ENCODE measurements around the gene ACOXL. TPM values are rescaled to one million over a fixed set of nuclear protein-coding genes. Genes with fewer than 3 reads are reported as not detected.

ACOXL gene
- total RNA-seq, 4 donors from 2014 or later, result 1.2 to 10.6 (median 2.1) TPM

DNA sequence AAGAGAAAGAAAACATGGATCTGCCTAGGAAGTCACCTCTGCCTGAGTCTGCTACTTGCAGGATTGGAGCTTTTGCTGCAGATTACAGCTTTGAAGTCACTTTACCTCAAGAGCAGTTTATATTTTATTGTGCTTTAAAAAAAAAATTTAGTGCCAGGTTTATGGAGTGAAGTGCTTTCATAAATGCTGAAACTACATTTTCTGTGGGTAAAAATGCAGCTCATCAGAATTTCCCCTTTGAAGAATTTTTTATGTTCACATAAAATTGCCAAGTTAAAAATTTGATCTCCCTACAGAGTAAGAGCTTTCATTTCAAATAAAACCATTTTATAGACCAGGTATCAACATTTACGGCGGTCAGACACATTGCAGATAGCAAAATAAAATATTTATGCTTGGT, 413.6 kb downstream of the ACOXL start:
- Histone ChIP-seq H3K4me1 (peaks cover 27 to 42% of the 10 kb centered on the region in 2 donors), H3K27me3 (no peaks in the 10 kb centered on the region), H3K27ac (no peak overlapping the region), H3K9me3 (no peaks in the 10 kb centered on the region), H3K4me3 (replicated peaks in 1 of 3) (no peak overlapping the region), H3K36me3 (no peaks in the 10 kb centered on the region)
- intact Hi-C loops (cut with DNase I), result no loop called here
- TF ChIP-seq, protein P1, sequence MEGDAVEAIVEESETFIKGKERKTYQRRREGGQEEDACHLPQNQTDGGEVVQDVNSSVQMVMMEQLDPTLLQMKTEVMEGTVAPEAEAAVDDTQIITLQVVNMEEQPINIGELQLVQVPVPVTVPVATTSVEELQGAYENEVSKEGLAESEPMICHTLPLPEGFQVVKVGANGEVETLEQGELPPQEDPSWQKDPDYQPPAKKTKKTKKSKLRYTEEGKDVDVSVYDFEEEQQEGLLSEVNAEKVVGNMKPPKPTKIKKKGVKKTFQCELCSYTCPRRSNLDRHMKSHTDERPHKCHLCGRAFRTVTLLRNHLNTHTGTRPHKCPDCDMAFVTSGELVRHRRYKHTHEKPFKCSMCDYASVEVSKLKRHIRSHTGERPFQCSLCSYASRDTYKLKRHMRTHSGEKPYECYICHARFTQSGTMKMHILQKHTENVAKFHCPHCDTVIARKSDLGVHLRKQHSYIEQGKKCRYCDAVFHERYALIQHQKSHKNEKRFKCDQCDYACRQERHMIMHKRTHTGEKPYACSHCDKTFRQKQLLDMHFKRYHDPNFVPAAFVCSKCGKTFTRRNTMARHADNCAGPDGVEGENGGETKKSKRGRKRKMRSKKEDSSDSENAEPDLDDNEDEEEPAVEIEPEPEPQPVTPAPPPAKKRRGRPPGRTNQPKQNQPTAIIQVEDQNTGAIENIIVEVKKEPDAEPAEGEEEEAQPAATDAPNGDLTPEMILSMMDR (IDR thresholded peaks at IDR 0.05), result no peak
- no peak for TF ChIP-seq POLR2A (IDR thresholded peaks at IDR 0.05)
- no peak for DNase-seq
- 97 to 98% methylated on average over 2 of the region's 2 CpGs for WGBS, 2 donors

DNA sequence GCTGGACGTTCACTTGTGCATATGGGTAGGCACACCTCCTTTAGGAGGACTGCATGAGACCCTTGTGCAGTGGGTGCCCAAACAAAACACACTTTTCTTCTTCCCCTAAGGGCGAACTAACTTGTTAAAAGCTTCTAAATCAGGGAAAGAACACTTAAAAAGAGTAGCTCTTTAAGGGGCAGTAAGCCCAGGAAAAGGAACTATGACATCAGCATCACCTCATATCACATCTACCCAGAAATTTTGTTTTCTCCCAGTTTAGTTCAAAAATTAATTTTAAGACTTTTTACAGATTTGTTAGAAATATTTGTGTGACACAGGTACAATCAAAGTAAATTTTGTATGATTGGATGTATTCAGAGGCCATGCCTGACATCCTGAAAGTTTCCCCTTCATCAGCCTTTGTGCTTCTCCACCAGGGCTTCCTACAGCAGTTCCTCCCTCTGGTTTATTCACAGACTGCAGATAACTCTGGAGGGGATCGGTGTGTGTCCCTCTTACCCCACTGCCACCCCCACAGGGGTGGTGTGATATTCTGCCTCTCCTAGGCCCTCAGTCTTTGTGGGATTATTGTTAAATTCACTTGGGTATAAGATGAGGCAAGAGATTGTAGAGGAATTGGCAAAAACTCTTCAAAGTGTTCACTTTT, 416.0 kb downstream of the ACOXL start:
- Histone ChIP-seq H3K4me1 (peaks cover 25 to 42% of the 10 kb centered on the region in 2 donors), H3K4me3 (replicated peaks in 1 of 3) (no peak overlapping the region), H3K27me3 (no peaks in the 10 kb centered on the region), H3K9me3 (no peaks in the 10 kb centered on the region), H3K36me3 (no peaks in the 10 kb centered on the region), H3K27ac (peak overlapping the region in 2 of 3 donors; percentile 42 to 61)
- intact Hi-C loops (cut with DNase I), result no loop called here
- TF ChIP-seq, protein P1 (IDR thresholded peaks at IDR 0.05), result no peak
- no peak for TF ChIP-seq POLR2A (IDR thresholded peaks at IDR 0.05)
- DNase-seq, result no peak
- 61 to 63% methylated on average over 3 of the region's 3 CpGs for WGBS, 2 donors

DNA sequence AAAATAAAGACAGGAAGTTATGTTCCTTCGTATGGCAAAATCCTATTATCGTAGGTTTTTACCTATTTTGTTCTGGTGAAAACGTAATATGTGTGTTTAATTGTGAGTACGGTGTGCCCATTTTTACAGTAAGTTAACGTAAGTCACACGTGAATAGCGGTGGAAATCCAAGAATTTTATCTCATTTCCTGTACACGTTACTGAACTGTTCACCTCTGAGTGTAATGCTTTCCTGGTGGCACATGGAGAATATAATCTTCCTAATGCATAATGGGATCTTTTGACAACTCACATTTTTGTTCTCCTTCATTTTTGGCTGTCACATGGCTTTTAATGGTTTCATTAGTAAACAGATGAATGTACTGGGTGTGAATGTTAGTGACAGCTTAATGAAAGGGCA, 416.6 kb downstream of the ACOXL start:
- no peaks in the 10 kb centered on the region for H3K9me3 ChIP-seq
- no peak for DNase-seq
- H3K4me1 ChIP-seq, result peaks cover 25 to 42% of the 10 kb centered on the region in 2 donors
- TF ChIP-seq, protein P1 (IDR thresholded peaks at IDR 0.05), result no peak
- no peak for TF ChIP-seq POLR2A (IDR thresholded peaks at IDR 0.05)
- no peak overlapping the region for H3K4me3 ChIP-seq (replicated peaks in 1 of 3)
- peak overlapping the region in 1 of 3 donors; percentile 61 for H3K27ac ChIP-seq
- no peaks in the 10 kb centered on the region for H3K27me3 ChIP-seq
- intact Hi-C loops (cut with DNase I), result no loop called here
- H3K36me3 ChIP-seq, result no peaks in the 10 kb centered on the region
- WGBS, 2 donors, result 79 to 82% methylated on average over 8 of the region's 8 CpGs

- Histone ChIP-seq H3K4me3 (replicated peaks in 1 of 3) (no peak overlapping the region), H3K36me3 (no peaks in the 10 kb centered on the region), H3K27ac (no peak overlapping the region), H3K27me3 (no peaks in the 10 kb centered on the region), H3K9me3 (no peaks in the 10 kb centered on the region), H3K4me1 (peaks cover 25 to 42% of the 10 kb centered on the region in 2 donors)
- no peak for TF ChIP-seq POLR2A (IDR thresholded peaks at IDR 0.05)
- TF ChIP-seq, protein P1 (IDR thresholded peaks at IDR 0.05), result no peak
- intact Hi-C loops (cut with DNase I), result no loop called here
- 91 to 95% methylated on average over 7 of the region's 7 CpGs for WGBS, 2 donors
- DNase-seq, result no peak
Observed at GRCh38 chr2:111149882-111150455, 417.6 kb downstream of the ACOXL start.

DNA sequence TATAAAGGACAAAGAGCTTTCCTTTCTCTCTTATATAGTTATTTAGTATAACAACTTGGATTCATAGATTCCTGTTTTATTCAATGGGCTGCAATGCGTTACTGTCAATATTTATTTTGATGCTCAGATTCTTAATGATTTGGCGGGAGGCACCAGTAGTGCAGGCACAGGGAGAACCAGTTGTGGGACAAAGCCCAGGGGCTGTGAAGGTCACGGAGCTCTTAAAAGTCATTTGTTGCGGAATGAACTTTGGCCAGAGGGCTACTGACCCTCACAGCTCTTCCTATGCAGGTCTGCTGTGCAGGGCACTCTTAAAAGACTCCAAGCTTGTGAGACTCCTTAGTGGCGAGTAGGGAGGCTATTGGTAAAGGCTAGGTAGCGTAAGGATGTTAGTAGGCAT, 422.4 kb downstream of the ACOXL start:
- Histone ChIP-seq H3K4me3 (replicated peaks in 1 of 3) (no peak overlapping the region), H3K36me3 (no peaks in the 10 kb centered on the region), H3K27me3 (no peaks in the 10 kb centered on the region), H3K4me1 (peaks cover 16 to 26% of the 10 kb centered on the region in 2 donors), H3K27ac (no peak overlapping the region), H3K9me3 (no peaks in the 10 kb centered on the region)
- intact Hi-C loops (cut with DNase I), result no loop called here
- no peak for DNase-seq
- WGBS, 2 donors, result 64 to 100% methylated on average over 6 of the region's 6 CpGs
- TF ChIP-seq, protein P1 (IDR thresholded peaks at IDR 0.05), result no peak
- no peak for TF ChIP-seq POLR2A (IDR thresholded peaks at IDR 0.05)
